GM12891 (cell line): Measurements from ENCODE around the gene CHMP1B.

Experiments
- PAX5 ChIP-seq: IDR thresholded peaks from 2 replicates; pipeline ENCODE4 v1.6.1; 2011; ENCODE audit warnings: low read length, moderate library complexity, mild to moderate bottlenecking; ENCODE audit not compliant: insufficient read depth, severe bottlenecking
- POLR2A ChIP-seq: IDR thresholded peaks from 2 replicates; pipeline ENCODE4 v1.6.1; 2011; ENCODE audit warnings: low read depth, low read length, control low read depth
- POLR2AphosphoS5 ChIP-seq: IDR thresholded peaks from 2 replicates; pipeline ENCODE4 v1.6.1; 2011; ENCODE audit warnings: low read depth, low read length, control low read depth
- POU2F2 ChIP-seq: IDR thresholded peaks from 2 replicates; pipeline ENCODE4 v1.6.1; 2011; ENCODE audit warnings: low read depth, mild to moderate bottlenecking, control low read depth, low read length, moderate library complexity
- SPI1 ChIP-seq: IDR thresholded peaks from 2 replicates; pipeline ENCODE4 v1.6.1; 2011; ENCODE audit warnings: low read depth, low read length, control low read depth
- TAF1 ChIP-seq: IDR thresholded peaks from 2 replicates; pipeline ENCODE4 v1.6.1; 2011; ENCODE audit warnings: low read depth, low read length, control low read depth

DNA sequence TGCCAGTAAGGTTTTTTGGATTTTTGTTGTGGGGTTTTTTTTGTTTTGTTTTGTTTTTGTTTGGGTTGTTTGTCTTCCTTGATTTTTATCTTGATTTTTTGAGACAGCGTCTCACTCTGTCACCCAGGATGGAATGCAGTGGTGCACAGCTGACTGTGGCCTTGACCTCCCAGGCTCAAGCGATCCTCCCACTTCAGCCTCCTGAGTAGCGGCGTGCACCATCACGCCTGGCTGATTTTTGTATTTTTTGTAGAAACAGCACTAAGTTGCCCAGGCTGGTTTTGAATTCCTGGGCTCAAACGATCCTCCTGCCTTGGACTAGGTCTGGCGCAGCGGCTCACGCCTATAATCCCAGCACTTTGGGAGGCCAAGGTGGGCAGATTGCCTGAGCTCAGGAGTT lies 40.5 kb downstream of the CHMP1B start:
- TF ChIP-seq POLR2AphosphoS5: no peak
- no peak for TF ChIP-seq TAF1
- TF ChIP-seq POLR2A: no peak
- TF ChIP-seq SPI1: no peak
- no peak for TF ChIP-seq PAX5
- no peak for TF ChIP-seq POU2F2
